GM19452 (cell line): Measurements from ENCODE around the gene RABGEF1.
"Not testable (repeated sequence)": the region's sequence is repeated elsewhere in the genome, so short reads cannot be mapped to it uniquely, and the experiment has no call there.

Source experiments
- ATAC-seq: cut with Tn5 transposase; IDR thresholded peaks from one replicate; pipeline ENCODE4 v1.9.1; 2021; ENCODE audit not compliant: unreplicated experiment

Gene RABGEF1

GRCh38 chr7:66764905-66765304, 24.4 kb downstream of the RABGEF1 start:
- ATAC-seq, result not testable (repeated sequence)

GRCh38 chr7:66765322-66766025, 24.9 kb downstream of the RABGEF1 start:
- not testable (repeated sequence) for ATAC-seq

GRCh38 chr7:66766041-66766440, 25.5 kb downstream of the RABGEF1 start:
- ATAC-seq, result no peak

- ATAC-seq, result not testable (repeated sequence)
These were observed 27.0 kb downstream of the RABGEF1 start for GRCh38 chr7:66767486-66767885.

GRCh38 chr7:66768865-66769832, 28.6 kb downstream of the RABGEF1 start:
- ATAC-seq, result no peak

- ATAC-seq, result no peak
These were observed 29.4 kb downstream of the RABGEF1 start for GRCh38 chr7:66769833-66770512.

- no peak for ATAC-seq
These were observed 31.3 kb downstream of the RABGEF1 start for GRCh38 chr7:66771795-66772194.

GRCh38 chr7:66773744-66774143, 33.2 kb downstream of the RABGEF1 start:
- not testable (repeated sequence) for ATAC-seq

- ATAC-seq, result not testable (repeated sequence)
These were observed 35.9 kb downstream of the RABGEF1 start for GRCh38 chr7:66776383-66776782.

GRCh38 chr7:66776800-66777442, 36.4 kb downstream of the RABGEF1 start:
- ATAC-seq, result no peak

GRCh38 chr7:66778201-66778600, 37.7 kb downstream of the RABGEF1 start:
- ATAC-seq, result no peak

- ATAC-seq, result no peak
These were observed 39.3 kb downstream of the RABGEF1 start for GRCh38 chr7:66779669-66780409.

- no peak for ATAC-seq
These were observed 41.0 kb downstream of the RABGEF1 start for GRCh38 chr7:66781408-66782090.

- ATAC-seq, result not testable (repeated sequence)
These were observed 42.3 kb downstream of the RABGEF1 start for GRCh38 chr7:66782875-66783274.

- not testable (repeated sequence) for ATAC-seq
These were observed 43.5 kb downstream of the RABGEF1 start for GRCh38 chr7:66783887-66784595.

GRCh38 chr7:66790196-66790595, 49.7 kb downstream of the RABGEF1 start:
- no peak for ATAC-seq

- no peak for ATAC-seq
These were observed 50.2 kb downstream of the RABGEF1 start for GRCh38 chr7:66790725-66791124.

- no peak for ATAC-seq
These were observed 60.1 kb downstream of the RABGEF1 start for GRCh38 chr7:66800591-66800990.

GRCh38 chr7:66804001-66804400, 63.5 kb downstream of the RABGEF1 start:
- no peak for ATAC-seq
